K562 (cell line): ENCODE measurements around the gene MEAK7. TPM values are rescaled to one million over a fixed set of nuclear protein-coding genes. Genes with fewer than 3 reads are reported as not detected.

ENCODE experiments used
- ATAC-seq: fragments of 200-7000 bp; cut with Tn5 transposase; 3 replicates; pipeline ENCODE4 v1.9.1; 2020; ENCODE audit warnings: moderate library complexity
- BruUV-seq: library from RNA; stranded (reverse); fragments of 400-500 nt; replicated peaks from 2 replicates; lab custom pipeline; 2021; lab: Mats Ljungman, UMichigan
- CTCF ChIA-PET: fragments of 300-600 bp; formaldehyde crosslinking; extraction: SDS; loops from one replicate; lab custom pipeline; 2021; ENCODE audit warnings: low intra/inter-chr PET ratio; lab: Yijun Ruan, JAX
- POLR2A ChIA-PET: fragments of 300-600, 350-650 bp; sonication (Branson Sonifier 250); formaldehyde crosslinking; extraction: SDS; loops from one replicate; lab custom pipeline; 2021; ENCODE audit warnings: antibody characterized with exemption, inconsistent platforms; lab: Yijun Ruan, JAX
- DNase-seq, 4 experiments: peaks; one replicate each; pipeline versions ENCODE4 v3.0.0 to v3.0.0-alpha.2; 2011 to 2018; ENCODE audit warnings: low spot score in 3 of 4, mixed read lengths in 3 of 4; ENCODE audit errors: extremely low read depth in 1 of 4
- FAIRE-seq: peaks from 2 replicates; lab custom pipeline; 2011; peaks lifted over from hg19 to GRCh38; lab: Jason Lieb, UNC
- H2AFZ ChIP-seq: 2 replicates; pipeline ENCODE4 v1.6.0; 2011; ENCODE audit warnings: low read depth, low read length, control low read depth, inconsistent platforms
- H3K27ac ChIP-seq: fragments of 200-600 bp; 3 replicates; pipeline ENCODE4 v1.8.0; 2011; ENCODE audit warnings: low read depth, mild to moderate bottlenecking, control low read depth, inconsistent platforms, low read length, moderate library complexity, mixed read lengths; ENCODE audit errors: extremely low read depth
- H3K27me3 ChIP-seq, 2 experiments: fragments of 300-600 bp in 1 of 2; 2 replicates in 1 of 2; 3 replicates in 1 of 2; pipeline versions ENCODE4 v1.6.0 to v1.8.0; 2011; ENCODE audit warnings: inconsistent platforms in 2 of 2, low read length in 2 of 2, mild to moderate bottlenecking in 1 of 2, mixed read lengths in 1 of 2, moderate library complexity in 1 of 2; ENCODE audit not compliant: control insufficient read depth in 2 of 2, insufficient read depth in 2 of 2
- H3K36me3 ChIP-seq: fragments of 300-600 bp; 3 replicates; pipeline ENCODE4 v1.8.0; 2011; ENCODE audit warnings: mild to moderate bottlenecking, low read length, inconsistent platforms; ENCODE audit not compliant: control insufficient read depth, insufficient read depth
- H3K4me1 ChIP-seq, 2 experiments: fragments of 200-600 bp in 1 of 2; replicated peaks in 1 of 2; 2 replicates in 1 of 2; 3 replicates in 1 of 2; pipeline versions ENCODE4 v1.5.1 to v1.8.0; 2011; ENCODE audit warnings: inconsistent platforms in 2 of 2, low read length in 2 of 2, mild to moderate bottlenecking in 1 of 2, mixed read lengths in 1 of 2, moderate library complexity in 1 of 2; ENCODE audit not compliant: control insufficient read depth in 2 of 2, insufficient read depth in 2 of 2
- H3K4me2 ChIP-seq: 2 replicates; pipeline ENCODE4 v1.6.1; 2011; ENCODE audit warnings: low read length, control low read depth, inconsistent platforms, mixed read lengths; ENCODE audit not compliant: insufficient read depth
- H3K4me3 ChIP-seq: fragments of 200-600 bp; sonication (generic), shearing (Covaris generic); 2 replicates; pipeline ENCODE4 v1.5.1; 2016; ENCODE audit warnings: control low read depth, inconsistent platforms
- H3K79me2 ChIP-seq: fragments of 200-600 bp; 3 replicates; pipeline ENCODE4 v1.8.0; 2011; ENCODE audit warnings: low read length, inconsistent platforms; ENCODE audit not compliant: control insufficient read depth, insufficient read depth
- H3K9ac ChIP-seq, 2 experiments: 2 replicates each; pipeline versions ENCODE4 v1.6.0 to v1.6.1; 2011; ENCODE audit warnings: low read depth in 2 of 2, low read length in 2 of 2, control low read depth in 1 of 2, inconsistent platforms in 1 of 2, mild to moderate bottlenecking in 1 of 2, mixed read lengths in 1 of 2; ENCODE audit not compliant: insufficient read depth in 1 of 2
- H3K9me1 ChIP-seq: one replicate; pipeline ENCODE4 v1.6.0; 2011; ENCODE audit warnings: inconsistent platforms, mild to moderate bottlenecking, low read length, moderate library complexity; ENCODE audit not compliant: control insufficient read depth, insufficient read depth
- H3K9me3 ChIP-seq: replicated peaks from 2 replicates; pipeline ENCODE4 v1.5.1; 2011; ENCODE audit warnings: low read depth, low read length, inconsistent platforms; ENCODE audit not compliant: control insufficient read depth, insufficient read depth
- H4K20me1 ChIP-seq: replicated peaks from 2 replicates; pipeline ENCODE4 v1.6.1; 2011; ENCODE audit warnings: low read length, inconsistent platforms, mixed read lengths; ENCODE audit not compliant: control insufficient read depth, insufficient read depth
- FIP1L1 ChIP-seq: fragments of 200-400 bp; formaldehyde crosslinking; IDR thresholded peaks from 2 replicates; pipeline ENCODE4 v1.6.1; 2018; ENCODE audit warnings: mild to moderate bottlenecking, low read depth, low read length; ENCODE audit not compliant: poor library complexity, severe bottlenecking
- SMAD3 ChIP-seq: fragments of 450-650 bp; formaldehyde crosslinking; conservative IDR thresholded peaks from 2 replicates; pipeline ENCODE4 v1.4.0; 2020; ENCODE audit warnings: mild to moderate bottlenecking
- SRF ChIP-seq, 2 experiments: fragments of 250-450, 450-650 bp in 1 of 2; sonication (Bioruptor Pico) in 1 of 2; sonication (generic) in 1 of 2; formaldehyde crosslinking; IDR thresholded peaks; 2 replicates each; pipeline versions ENCODE4 v1.5.0 to v1.5.1; 2020 to 2022; ENCODE audit warnings: mild to moderate bottlenecking in 1 of 2, missing genetic modification reagents in 1 of 2
- SUPT5H ChIP-seq: fragments of 450-650 bp; IDR thresholded peaks from 2 replicates; pipeline ENCODE4 v1.6.1; 2016
- WGBS: fragments of 100-300 bp; shearing (Covaris generic); methylation state at CpG from one replicate; pipeline ENCODE4 v1.1.6; 2016; ENCODE audit warnings: low coverage, mixed read lengths; ENCODE audit not compliant: insufficient coverage; ENCODE audit errors: missing lambda C conversion rate; 5-methylcytosine and 5-hydroxymethylcytosine counted together
- in situ Hi-C: fragments of 300-500 bp; cut with MboI; formaldehyde crosslinking; loops from 4 replicates; pipeline ENCODE4 v1.15.0; 2018; ENCODE audit warnings: inconsistent platforms, mixed read lengths
- intact Hi-C: fragments of 100-400 bp; cut with micrococcal nuclease; formaldehyde crosslinking; loops from 2 replicates; pipeline ENCODE4 v1.14.2; 2022
- polyA plus RNA-seq, 8 experiments: library from polyadenylated mRNA; depleted of rRNA in 4 of 8; stranded (reverse) in 5 of 8; unstranded in 3 of 8; fragments of >200 nt; fragmentation: Nextera tagmentation in 2 of 8; fragmentation: Illumina TruSeq in 1 of 8; extraction: Ambion mirVana in 2 of 8; extraction: Trizol in 1 of 8; gene quantifications; 2 replicates each; pipeline versions ENCODE4 v1.2.1 to v1.2.3, GENCODE V29; 2011 to 2014; ENCODE audit warnings: inconsistent platforms in 1 of 8, missing spikeins in 1 of 8
- total RNA-seq, 7 experiments: library from RNA; depleted of rRNA in 6 of 7; stranded (reverse); fragments of >200 nt in 6 of 7; fragmentation: Illumina TruSeq in 2 of 7; extraction: Trizol in 2 of 7; gene quantifications; 2 replicates each; pipeline versions ENCODE4 v1.2.1 to v1.2.3, GENCODE V29; 2011 to 2021; ENCODE audit warnings: low replicate concordance in 1 of 7

Gene MEAK7
- total and polyA plus RNA-seq, 9 of the 15 experiments (the other 6 are each of a cell fraction or from before 2014, with no cell fraction given), result 1.4 to 14.5 (median 6.3) TPM

DNA sequence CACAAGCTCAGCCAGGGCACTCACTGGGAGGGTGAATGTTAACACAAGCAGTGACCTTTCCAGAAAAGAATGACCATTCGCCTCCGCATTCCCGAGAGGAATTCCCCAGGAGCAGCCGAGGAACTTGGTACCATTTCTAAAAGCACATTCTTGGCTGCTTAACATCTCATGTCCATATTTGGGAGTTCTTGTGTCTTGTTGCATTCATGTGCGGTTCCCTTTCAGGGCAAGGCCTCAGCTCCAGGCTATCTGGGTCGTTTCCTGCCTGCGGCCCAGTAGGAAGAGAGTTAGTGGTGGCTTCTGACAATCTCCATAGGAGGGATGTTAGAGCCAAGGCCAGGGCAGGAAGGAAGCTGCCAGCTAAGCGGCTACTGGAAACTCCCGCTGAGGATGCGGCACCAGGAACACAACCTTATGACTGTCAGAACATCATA lies 27.8 kb upstream of the MEAK7 start:
- 57% methylated on average over 10 of the region's 10 CpGs for WGBS
- BruUV-seq, result no TSS peak
- Histone ChIP-seq H3K36me3 (no peaks in the 10 kb centered on the region), H3K9ac (no peak overlapping the region), H3K9me3 (no peaks in the 10 kb centered on the region), H3K27me3 (peaks cover 0 to 3% of the 10 kb centered on the region in 2 experiments; a peak in 2 of 5 replicates), H3K4me1 (peaks cover 19 to 39% of the 10 kb centered on the region in 2 experiments; a peak in 4 of 5 replicates), H3K9me1 (no peaks in the 10 kb centered on the region), H4K20me1 (no peaks in the 10 kb centered on the region), H3K4me2 (no peak overlapping the region), H2AFZ (peak overlapping the region; percentile 62; the same call in 1 of the 2 replicates), H3K27ac (no peak overlapping the region), H3K79me2 (no peaks in the 10 kb centered on the region), H3K4me3 (no peak overlapping the region)
- no peak for FAIRE-seq
- intact Hi-C loops, result no loop called here
- peak in 1 of 2 experiments; percentile 39; a peak in 1 of 4 replicates for TF ChIP-seq SRF (CRISPR knock-in tag; IDR thresholded peaks at IDR 0.05)
- TF ChIP-seq FIP1L1, result no peak
- ChIA-PET CTCF (no interaction called here), POLR2A (interaction anchor here (0.9 to 1.9 kb wide), 4 partner anchors 8 to 19 kb away, joined by 3 to 8 read pairs (median 4); no protein-coding TSS in a partner anchor)
- no peak for ATAC-seq
- in situ Hi-C loops, result no loop called here
- DNase-seq, result no peak

DNA sequence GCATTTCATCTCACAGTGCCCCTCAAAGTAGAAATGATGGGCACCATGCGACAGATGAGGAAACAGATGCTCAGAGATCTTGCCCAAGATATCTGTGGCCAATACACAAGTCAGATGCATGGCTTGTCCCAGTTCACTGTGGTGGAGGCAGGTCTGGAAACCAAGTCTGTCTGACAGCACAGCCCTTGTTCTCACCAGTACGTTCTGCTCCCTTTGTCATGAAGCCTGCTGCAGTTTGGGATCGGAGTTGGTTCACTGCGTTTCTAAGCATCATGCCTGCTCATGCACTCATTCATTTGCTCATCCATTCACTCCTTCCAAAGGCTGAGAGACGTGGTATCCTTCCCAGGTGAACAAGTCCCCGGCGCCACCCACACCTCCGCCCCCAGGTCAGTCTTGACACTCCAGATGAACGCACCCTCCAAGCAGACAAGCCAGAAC lies 27.2 kb upstream of the MEAK7 start:
- Histone ChIP-seq H2AFZ (no peak overlapping the region), H3K4me1 (peaks cover 16 to 34% of the 10 kb centered on the region in 2 experiments; a peak in 4 of 5 replicates), H3K9me1 (no peaks in the 10 kb centered on the region), H3K4me2 (no peak overlapping the region), H3K27me3 (peaks cover 0 to 3% of the 10 kb centered on the region in 2 experiments; a peak in 2 of 5 replicates), H3K27ac (no peak overlapping the region), H4K20me1 (no peaks in the 10 kb centered on the region), H3K79me2 (no peaks in the 10 kb centered on the region), H3K9me3 (no peaks in the 10 kb centered on the region), H3K4me3 (no peak overlapping the region), H3K9ac (no peak overlapping the region), H3K36me3 (no peaks in the 10 kb centered on the region)
- ChIA-PET POLR2A (interaction anchor here (1.4 to 1.9 kb wide), 2 partner anchors 10 to 20 kb away, joined by 5 to 8 read pairs; no protein-coding TSS in a partner anchor), CTCF (no interaction called here)
- BruUV-seq, result no TSS peak
- in situ Hi-C loops, result no loop called here
- FAIRE-seq (no peak), DNase-seq (no peak), ATAC-seq (no peak)
- intact Hi-C loops, result no loop called here
- WGBS, result 64% methylated on average over 9 of the region's 9 CpGs
- TF ChIP-seq SMAD3 (CRISPR knock-in tag), result no peak
- TF ChIP-seq SUPT5H, result no peak
